ENCODE results near the gene TSC1. TPM values are rescaled to one million over a fixed set of nuclear protein-coding genes. Genes with fewer than 3 reads are reported as not detected.
"Not testable (repeated sequence)": the region's sequence is repeated elsewhere in the genome, so short reads cannot be mapped to it uniquely, and the experiment has no call there.

TSC1 gene
- total RNA-seq, 1 donor, result 68.4 TPM

- no peak overlapping the region for H3K4me2 ChIP-seq (ENCODE audit: insufficient read depth, low read length)
- H4K20me1 ChIP-seq (ENCODE audit: insufficient read depth, low read length), result no peaks in the 10 kb centered on the region
- H3K27me3 ChIP-seq (ENCODE audit: insufficient read depth, low read length), result peaks cover 30% of the 10 kb centered on the region
- no peak overlapping the region for H2AFZ ChIP-seq (ENCODE audit: low read length)
- H3K4me1 ChIP-seq (ENCODE audit: insufficient read depth, low read length), result no peaks in the 10 kb centered on the region
- no peaks in the 10 kb centered on the region for H3K36me3 ChIP-seq (ENCODE audit: insufficient read depth, low read length)
- no peak overlapping the region for H3K4me3 ChIP-seq (ENCODE audit: insufficient read depth, low read length)
- no peaks in the 10 kb centered on the region for H3K9me3 ChIP-seq (ENCODE audit: low read depth, low read length)
- no peak for TF ChIP-seq CTCF (IDR thresholded peaks at IDR 0.05; ENCODE audit: extremely low read depth, low read depth, low read length)
- H3K27ac ChIP-seq (ENCODE audit: low read depth, low read length), result no peak overlapping the region
- H3K79me2 ChIP-seq (ENCODE audit: insufficient read depth, low read length), result no peaks in the 10 kb centered on the region
- DNase-seq (ENCODE audit: insufficient read length, low spot score, missing footprints), result no peak
Measured at GRCh38 chr9:132969783-132970182, 25.4 kb upstream of the TSC1 start.

- H3K36me3 ChIP-seq (ENCODE audit: insufficient read depth, low read length); H3K9me3 ChIP-seq (ENCODE audit: low read depth, low read length); H3K4me1 ChIP-seq (ENCODE audit: insufficient read depth, low read length); DNase-seq (ENCODE audit: insufficient read length, low spot score, missing footprints); H3K4me3 ChIP-seq (ENCODE audit: insufficient read depth, low read length); H4K20me1 ChIP-seq (ENCODE audit: insufficient read depth, low read length); H3K79me2 ChIP-seq (ENCODE audit: insufficient read depth, low read length); H3K27ac ChIP-seq (ENCODE audit: low read depth, low read length); H2AFZ ChIP-seq (ENCODE audit: low read length); H3K4me2 ChIP-seq (ENCODE audit: insufficient read depth, low read length): not testable (repeated sequence)
- H3K27me3 ChIP-seq (ENCODE audit: insufficient read depth, low read length), result peaks cover 28% of the 10 kb centered on the region
Measured at GRCh38 chr9:132967908-132968307, 23.5 kb upstream of the TSC1 start.

- no peaks in the 10 kb centered on the region for H3K9me3 ChIP-seq (ENCODE audit: low read depth, low read length)
- no peak overlapping the region for H2AFZ ChIP-seq (ENCODE audit: low read length)
- TF ChIP-seq CTCF (IDR thresholded peaks at IDR 0.05; ENCODE audit: extremely low read depth, low read depth, low read length), result no peak
- no peaks in the 10 kb centered on the region for H3K36me3 ChIP-seq (ENCODE audit: insufficient read depth, low read length)
- no peaks in the 10 kb centered on the region for H3K4me1 ChIP-seq (ENCODE audit: insufficient read depth, low read length)
- H3K27ac ChIP-seq (ENCODE audit: low read depth, low read length), result no peak overlapping the region
- no peaks in the 10 kb centered on the region for H3K79me2 ChIP-seq (ENCODE audit: insufficient read depth, low read length)
- no peak for DNase-seq (ENCODE audit: insufficient read length, low spot score, missing footprints)
- peaks cover 25% of the 10 kb centered on the region for H3K27me3 ChIP-seq (ENCODE audit: insufficient read depth, low read length)
- H4K20me1 ChIP-seq (ENCODE audit: insufficient read depth, low read length), result no peaks in the 10 kb centered on the region
- H3K4me2 ChIP-seq (ENCODE audit: insufficient read depth, low read length), result no peak overlapping the region
- no peak overlapping the region for H3K4me3 ChIP-seq (ENCODE audit: insufficient read depth, low read length)
Measured at GRCh38 chr9:132965478-132965877, 21.1 kb upstream of the TSC1 start.

GRCh38 chr9:132961002-132961401 is 16.6 kb upstream of the TSC1 start:
- DNase-seq (ENCODE audit: insufficient read length, low spot score, missing footprints), result no peak
- peaks cover 11% of the 10 kb centered on the region for H3K27me3 ChIP-seq (ENCODE audit: insufficient read depth, low read length)
- H3K4me2 ChIP-seq (ENCODE audit: insufficient read depth, low read length), result no peak overlapping the region
- no peaks in the 10 kb centered on the region for H3K4me1 ChIP-seq (ENCODE audit: insufficient read depth, low read length)
- H3K36me3 ChIP-seq (ENCODE audit: insufficient read depth, low read length), result no peaks in the 10 kb centered on the region
- no peaks in the 10 kb centered on the region for H3K79me2 ChIP-seq (ENCODE audit: insufficient read depth, low read length)
- H4K20me1 ChIP-seq (ENCODE audit: insufficient read depth, low read length), result no peaks in the 10 kb centered on the region
- no peak overlapping the region for H3K4me3 ChIP-seq (ENCODE audit: insufficient read depth, low read length)
- TF ChIP-seq CTCF (IDR thresholded peaks at IDR 0.05; ENCODE audit: extremely low read depth, low read depth, low read length), result no peak
- H2AFZ ChIP-seq (ENCODE audit: low read length), result no peak overlapping the region
- H3K27ac ChIP-seq (ENCODE audit: low read depth, low read length), result no peak overlapping the region
- H3K9me3 ChIP-seq (ENCODE audit: low read depth, low read length), result no peaks in the 10 kb centered on the region

Data from osteoblast (primary cell).